HepG2 (cell line): ENCODE measurements around the gene DHRS11. TPM values are rescaled to one million over a fixed set of nuclear protein-coding genes. Genes with fewer than 3 reads are reported as not detected.
A peak's percentile ranks its signal among the peaks of the same experiment; 100 is the strongest.

Source experiments
- ATF1 ChIP-seq: IDR thresholded peaks from 2 replicates; pipeline ENCODE4 v1.6.1; 2016; ENCODE audit warnings: mild to moderate bottlenecking, control low read depth
- CAMTA2 ChIP-seq: sonication (generic); formaldehyde crosslinking; IDR thresholded peaks from 2 replicates; pipeline ENCODE4 v1.4.0; 2020; ENCODE audit warnings: mild to moderate bottlenecking, missing genetic modification reagents, borderline replicate concordance
- FOXA1 ChIP-seq, 2 experiments: fragments of 450-650 bp in 1 of 2; sonication (generic) in 1 of 2; formaldehyde crosslinking in 1 of 2; IDR thresholded peaks; 2 replicates each; pipeline versions ENCODE4 v1.4.0 to v1.6.1; 2016 to 2020; ENCODE audit warnings: missing genetic modification reagents in 1 of 2
- NR3C1 ChIP-seq: sonication (generic); formaldehyde crosslinking; IDR thresholded peaks from 2 replicates; pipeline ENCODE4 v1.4.0; 2020; ENCODE audit warnings: missing genetic modification reagents
- POLR2AphosphoS5 ChIP-seq: IDR thresholded peaks from 2 replicates; pipeline ENCODE4 v1.6.1; 2012; ENCODE audit warnings: low read depth, low read length
- ZFP36L2 ChIP-seq: sonication (generic); formaldehyde crosslinking; IDR thresholded peaks from 2 replicates; pipeline ENCODE4 v1.4.0; 2020; ENCODE audit warnings: missing genetic modification reagents
- ZNF124 ChIP-seq: sonication (generic); formaldehyde crosslinking; IDR thresholded peaks from 2 replicates; pipeline ENCODE4 v1.4.0; 2020; ENCODE audit warnings: missing genetic modification reagents
- ZNF879 ChIP-seq: sonication (generic); formaldehyde crosslinking; IDR thresholded peaks from 2 replicates; pipeline ENCODE4 v1.8.1; 2023; ENCODE audit warnings: missing genetic modification reagents
- polyA plus RNA-seq, 8 experiments: library from polyadenylated mRNA; depleted of rRNA in 3 of 8; stranded (reverse) in 7 of 8; unstranded in 1 of 8; fragments of >200 nt; fragmentation: Illumina TruSeq in 4 of 8; extraction: Trizol in 4 of 8; gene quantifications; 2 replicates each; pipeline versions ENCODE4 v1.2.1 to v1.2.3, GENCODE V29; 2011 to 2016; ENCODE audit warnings: low read depth in 4 of 8, missing spikeins in 1 of 8, mixed read lengths in 1 of 8; ENCODE audit not compliant: insufficient read depth in 1 of 8
- total RNA-seq, 5 experiments: library from RNA; depleted of rRNA; stranded (reverse); fragments of >200 nt; fragmentation: Illumina TruSeq; extraction: Trizol; gene quantifications; 2 replicates each; pipeline ENCODE4 v1.2.3, GENCODE V29; 2016; ENCODE audit warnings: low read depth in 1 of 5
- TF ChIP-seq, protein P1 (sequence below): sonication (generic); formaldehyde crosslinking; IDR thresholded peaks from 2 replicates; pipeline ENCODE4 v1.4.0; 2020; ENCODE audit warnings: mild to moderate bottlenecking, missing genetic modification reagents
- TF ChIP-seq, protein P2 (sequence below): sonication (generic); formaldehyde crosslinking; IDR thresholded peaks from 2 replicates; pipeline ENCODE4 v1.4.0; 2020; ENCODE audit warnings: missing genetic modification reagents
- TF ChIP-seq, protein P3 (sequence below), 2 experiments: fragments of 450-650 bp in 1 of 2; sonication (generic) in 1 of 2; formaldehyde crosslinking; IDR thresholded peaks; 2 replicates each; pipeline versions ENCODE4 v1.5.0 to v1.8.0; 2020 to 2022; ENCODE audit warnings: mild to moderate bottlenecking in 1 of 2, missing genetic modification reagents in 1 of 2
- TF ChIP-seq, protein P4 (sequence below): sonication (generic); formaldehyde crosslinking; IDR thresholded peaks from 2 replicates; pipeline ENCODE4 v1.4.0; 2020; ENCODE audit warnings: mild to moderate bottlenecking, missing genetic modification reagents
- TF ChIP-seq, protein P5 (sequence below): sonication (generic); formaldehyde crosslinking; IDR thresholded peaks from 2 replicates; pipeline ENCODE4 v1.4.0; 2020; ENCODE audit warnings: mild to moderate bottlenecking, missing genetic modification reagents
- TF ChIP-seq, protein P6 (sequence below): IDR thresholded peaks from 2 replicates; pipeline ENCODE4 v1.6.1; 2018; ENCODE audit warnings: missing genetic modification reagents

The DHRS11 gene
- total and polyA plus RNA-seq, 2 of the 13 experiments (the other 11 are each of a cell fraction or from before 2014, with no cell fraction given), result 28.4 to 41.9 TPM

DNA sequence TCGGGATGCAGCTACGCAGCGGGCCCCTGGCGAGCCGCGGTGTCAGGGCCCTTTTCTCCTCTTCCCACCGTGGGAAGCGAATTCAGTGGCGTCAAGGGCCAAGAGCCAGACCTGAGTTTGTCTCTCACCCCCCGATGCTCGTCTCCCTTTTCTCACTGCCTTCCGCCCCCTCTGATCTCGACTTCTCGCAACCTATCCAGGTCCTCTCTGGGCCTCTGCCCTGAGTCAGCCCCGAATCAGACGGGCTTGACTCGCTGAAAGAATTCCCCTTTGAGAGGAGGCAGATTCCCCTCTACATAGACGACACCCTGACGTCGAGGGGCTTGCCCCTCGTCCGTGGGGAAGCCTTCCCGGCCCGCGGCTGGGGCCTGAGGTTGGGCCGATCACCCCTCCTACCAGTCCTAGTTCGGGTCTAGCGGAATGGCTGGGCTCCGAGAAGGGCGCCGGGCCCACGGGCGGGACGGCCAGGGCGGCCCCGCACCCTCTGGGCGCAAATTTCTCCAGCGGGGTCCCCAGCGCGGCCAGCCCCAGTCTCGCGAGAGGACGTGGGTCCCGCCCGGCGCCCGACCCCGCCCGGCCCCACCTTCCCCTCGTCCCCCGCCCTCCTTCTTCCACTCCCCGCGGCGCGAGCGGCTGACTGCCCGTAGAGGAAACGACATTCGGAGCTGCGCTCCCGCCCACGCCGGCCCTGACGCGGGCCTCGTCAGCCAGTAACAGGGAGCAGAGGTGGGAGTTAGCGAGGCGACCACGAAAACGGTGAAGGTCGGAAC is 47.2 kb upstream of the DHRS11 start, which contains the start of gene GGNBP2 (continued):
- TF ChIP-seq, protein P1, sequence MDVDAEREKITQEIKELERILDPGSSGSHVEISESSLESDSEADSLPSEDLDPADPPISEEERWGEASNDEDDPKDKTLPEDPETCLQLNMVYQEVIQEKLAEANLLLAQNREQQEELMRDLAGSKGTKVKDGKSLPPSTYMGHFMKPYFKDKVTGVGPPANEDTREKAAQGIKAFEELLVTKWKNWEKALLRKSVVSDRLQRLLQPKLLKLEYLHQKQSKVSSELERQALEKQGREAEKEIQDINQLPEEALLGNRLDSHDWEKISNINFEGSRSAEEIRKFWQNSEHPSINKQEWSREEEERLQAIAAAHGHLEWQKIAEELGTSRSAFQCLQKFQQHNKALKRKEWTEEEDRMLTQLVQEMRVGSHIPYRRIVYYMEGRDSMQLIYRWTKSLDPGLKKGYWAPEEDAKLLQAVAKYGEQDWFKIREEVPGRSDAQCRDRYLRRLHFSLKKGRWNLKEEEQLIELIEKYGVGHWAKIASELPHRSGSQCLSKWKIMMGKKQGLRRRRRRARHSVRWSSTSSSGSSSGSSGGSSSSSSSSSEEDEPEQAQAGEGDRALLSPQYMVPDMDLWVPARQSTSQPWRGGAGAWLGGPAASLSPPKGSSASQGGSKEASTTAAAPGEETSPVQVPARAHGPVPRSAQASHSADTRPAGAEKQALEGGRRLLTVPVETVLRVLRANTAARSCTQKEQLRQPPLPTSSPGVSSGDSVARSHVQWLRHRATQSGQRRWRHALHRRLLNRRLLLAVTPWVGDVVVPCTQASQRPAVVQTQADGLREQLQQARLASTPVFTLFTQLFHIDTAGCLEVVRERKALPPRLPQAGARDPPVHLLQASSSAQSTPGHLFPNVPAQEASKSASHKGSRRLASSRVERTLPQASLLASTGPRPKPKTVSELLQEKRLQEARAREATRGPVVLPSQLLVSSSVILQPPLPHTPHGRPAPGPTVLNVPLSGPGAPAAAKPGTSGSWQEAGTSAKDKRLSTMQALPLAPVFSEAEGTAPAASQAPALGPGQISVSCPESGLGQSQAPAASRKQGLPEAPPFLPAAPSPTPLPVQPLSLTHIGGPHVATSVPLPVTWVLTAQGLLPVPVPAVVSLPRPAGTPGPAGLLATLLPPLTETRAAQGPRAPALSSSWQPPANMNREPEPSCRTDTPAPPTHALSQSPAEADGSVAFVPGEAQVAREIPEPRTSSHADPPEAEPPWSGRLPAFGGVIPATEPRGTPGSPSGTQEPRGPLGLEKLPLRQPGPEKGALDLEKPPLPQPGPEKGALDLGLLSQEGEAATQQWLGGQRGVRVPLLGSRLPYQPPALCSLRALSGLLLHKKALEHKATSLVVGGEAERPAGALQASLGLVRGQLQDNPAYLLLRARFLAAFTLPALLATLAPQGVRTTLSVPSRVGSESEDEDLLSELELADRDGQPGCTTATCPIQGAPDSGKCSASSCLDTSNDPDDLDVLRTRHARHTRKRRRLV (CRISPR knock-in tag), result no peak
- peak; percentile 61; the same call in 1 of the 2 replicates for TF ChIP-seq CAMTA2 (CRISPR knock-in tag)
- TF ChIP-seq POLR2AphosphoS5, result peak; percentile 85
- no peak for TF ChIP-seq ZFP36L2
- peak; percentile 83; the same call in 1 of the 2 replicates for TF ChIP-seq ZNF879 (CRISPR knock-in tag)
- TF ChIP-seq, protein P2, sequence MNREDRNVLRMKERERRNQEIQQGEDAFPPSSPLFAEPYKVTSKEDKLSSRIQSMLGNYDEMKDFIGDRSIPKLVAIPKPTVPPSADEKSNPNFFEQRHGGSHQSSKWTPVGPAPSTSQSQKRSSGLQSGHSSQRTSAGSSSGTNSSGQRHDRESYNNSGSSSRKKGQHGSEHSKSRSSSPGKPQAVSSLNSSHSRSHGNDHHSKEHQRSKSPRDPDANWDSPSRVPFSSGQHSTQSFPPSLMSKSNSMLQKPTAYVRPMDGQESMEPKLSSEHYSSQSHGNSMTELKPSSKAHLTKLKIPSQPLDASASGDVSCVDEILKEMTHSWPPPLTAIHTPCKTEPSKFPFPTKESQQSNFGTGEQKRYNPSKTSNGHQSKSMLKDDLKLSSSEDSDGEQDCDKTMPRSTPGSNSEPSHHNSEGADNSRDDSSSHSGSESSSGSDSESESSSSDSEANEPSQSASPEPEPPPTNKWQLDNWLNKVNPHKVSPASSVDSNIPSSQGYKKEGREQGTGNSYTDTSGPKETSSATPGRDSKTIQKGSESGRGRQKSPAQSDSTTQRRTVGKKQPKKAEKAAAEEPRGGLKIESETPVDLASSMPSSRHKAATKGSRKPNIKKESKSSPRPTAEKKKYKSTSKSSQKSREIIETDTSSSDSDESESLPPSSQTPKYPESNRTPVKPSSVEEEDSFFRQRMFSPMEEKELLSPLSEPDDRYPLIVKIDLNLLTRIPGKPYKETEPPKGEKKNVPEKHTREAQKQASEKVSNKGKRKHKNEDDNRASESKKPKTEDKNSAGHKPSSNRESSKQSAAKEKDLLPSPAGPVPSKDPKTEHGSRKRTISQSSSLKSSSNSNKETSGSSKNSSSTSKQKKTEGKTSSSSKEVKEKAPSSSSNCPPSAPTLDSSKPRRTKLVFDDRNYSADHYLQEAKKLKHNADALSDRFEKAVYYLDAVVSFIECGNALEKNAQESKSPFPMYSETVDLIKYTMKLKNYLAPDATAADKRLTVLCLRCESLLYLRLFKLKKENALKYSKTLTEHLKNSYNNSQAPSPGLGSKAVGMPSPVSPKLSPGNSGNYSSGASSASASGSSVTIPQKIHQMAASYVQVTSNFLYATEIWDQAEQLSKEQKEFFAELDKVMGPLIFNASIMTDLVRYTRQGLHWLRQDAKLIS (CRISPR knock-in tag), result no peak; the same call in 1 of the 2 replicates
- no peak for TF ChIP-seq ATF1
- no peak for TF ChIP-seq FOXA1 (IDR thresholded peaks at IDR 0.05)
- no peak for TF ChIP-seq FOXA1 (CRISPR knock-in tag; IDR thresholded peaks at IDR 0.05)
- TF ChIP-seq, protein P3, sequence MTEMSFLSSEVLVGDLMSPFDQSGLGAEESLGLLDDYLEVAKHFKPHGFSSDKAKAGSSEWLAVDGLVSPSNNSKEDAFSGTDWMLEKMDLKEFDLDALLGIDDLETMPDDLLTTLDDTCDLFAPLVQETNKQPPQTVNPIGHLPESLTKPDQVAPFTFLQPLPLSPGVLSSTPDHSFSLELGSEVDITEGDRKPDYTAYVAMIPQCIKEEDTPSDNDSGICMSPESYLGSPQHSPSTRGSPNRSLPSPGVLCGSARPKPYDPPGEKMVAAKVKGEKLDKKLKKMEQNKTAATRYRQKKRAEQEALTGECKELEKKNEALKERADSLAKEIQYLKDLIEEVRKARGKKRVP (CRISPR knock-in tag; IDR thresholded peaks at IDR 0.05), result 0 out of 4 replicates have a peak, but pooled peaks of 1 of the 2 experiments have one; percentile 0
- TF ChIP-seq, protein P4, sequence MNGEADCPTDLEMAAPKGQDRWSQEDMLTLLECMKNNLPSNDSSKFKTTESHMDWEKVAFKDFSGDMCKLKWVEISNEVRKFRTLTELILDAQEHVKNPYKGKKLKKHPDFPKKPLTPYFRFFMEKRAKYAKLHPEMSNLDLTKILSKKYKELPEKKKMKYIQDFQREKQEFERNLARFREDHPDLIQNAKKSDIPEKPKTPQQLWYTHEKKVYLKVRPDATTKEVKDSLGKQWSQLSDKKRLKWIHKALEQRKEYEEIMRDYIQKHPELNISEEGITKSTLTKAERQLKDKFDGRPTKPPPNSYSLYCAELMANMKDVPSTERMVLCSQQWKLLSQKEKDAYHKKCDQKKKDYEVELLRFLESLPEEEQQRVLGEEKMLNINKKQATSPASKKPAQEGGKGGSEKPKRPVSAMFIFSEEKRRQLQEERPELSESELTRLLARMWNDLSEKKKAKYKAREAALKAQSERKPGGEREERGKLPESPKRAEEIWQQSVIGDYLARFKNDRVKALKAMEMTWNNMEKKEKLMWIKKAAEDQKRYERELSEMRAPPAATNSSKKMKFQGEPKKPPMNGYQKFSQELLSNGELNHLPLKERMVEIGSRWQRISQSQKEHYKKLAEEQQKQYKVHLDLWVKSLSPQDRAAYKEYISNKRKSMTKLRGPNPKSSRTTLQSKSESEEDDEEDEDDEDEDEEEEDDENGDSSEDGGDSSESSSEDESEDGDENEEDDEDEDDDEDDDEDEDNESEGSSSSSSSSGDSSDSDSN (CRISPR knock-in tag), result peak; percentile 94
- TF ChIP-seq, protein P5, sequence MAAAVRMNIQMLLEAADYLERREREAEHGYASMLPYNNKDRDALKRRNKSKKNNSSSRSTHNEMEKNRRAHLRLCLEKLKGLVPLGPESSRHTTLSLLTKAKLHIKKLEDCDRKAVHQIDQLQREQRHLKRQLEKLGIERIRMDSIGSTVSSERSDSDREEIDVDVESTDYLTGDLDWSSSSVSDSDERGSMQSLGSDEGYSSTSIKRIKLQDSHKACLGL (CRISPR knock-in tag), result peak; percentile 23; the same call in 1 of the 2 replicates
- TF ChIP-seq ZNF124 (CRISPR knock-in tag), result no peak
- TF ChIP-seq, protein P6, sequence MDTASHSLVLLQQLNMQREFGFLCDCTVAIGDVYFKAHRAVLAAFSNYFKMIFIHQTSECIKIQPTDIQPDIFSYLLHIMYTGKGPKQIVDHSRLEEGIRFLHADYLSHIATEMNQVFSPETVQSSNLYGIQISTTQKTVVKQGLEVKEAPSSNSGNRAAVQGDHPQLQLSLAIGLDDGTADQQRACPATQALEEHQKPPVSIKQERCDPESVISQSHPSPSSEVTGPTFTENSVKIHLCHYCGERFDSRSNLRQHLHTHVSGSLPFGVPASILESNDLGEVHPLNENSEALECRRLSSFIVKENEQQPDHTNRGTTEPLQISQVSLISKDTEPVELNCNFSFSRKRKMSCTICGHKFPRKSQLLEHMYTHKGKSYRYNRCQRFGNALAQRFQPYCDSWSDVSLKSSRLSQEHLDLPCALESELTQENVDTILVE (CRISPR knock-in tag), result 0 out of 2 replicates have a peak, but pooled peaks have one; percentile 22
- TF ChIP-seq NR3C1 (CRISPR knock-in tag), result no peak
